Transverse colon (tissue), 4 donors: Measurements from ENCODE around the gene VAMP8. TPM values are rescaled to one million over a fixed set of nuclear protein-coding genes. Genes with fewer than 3 reads are reported as not detected.

Source experiments
- DNase-seq: peaks from one replicate; pipeline ENCODE4 v3.0.0-alpha.2; 2019
- H3K27ac ChIP-seq, 4 donors: fragments of 200-600 bp; sonication (generic); 2 replicates each; pipeline ENCODE4 v1.5.1; 2016 to 2018; ENCODE audit warnings: inconsistent platforms in 4 of 4
- H3K27me3 ChIP-seq: fragments of 200-600 bp; sonication (generic); 2 replicates; pipeline ENCODE4 v1.5.1; 2017; ENCODE audit warnings: inconsistent platforms
- H3K36me3 ChIP-seq, 4 donors: fragments of 200-600 bp; sonication (generic); 2 replicates each; pipeline ENCODE4 v1.5.1; 2017 to 2019; ENCODE audit warnings: inconsistent platforms in 4 of 4
- H3K4me1 ChIP-seq, 4 donors: fragments of 200-600 bp; sonication (generic); 2 replicates each; pipeline ENCODE4 v1.5.1; 2017 to 2020; ENCODE audit warnings: inconsistent platforms in 4 of 4
- H3K4me3 ChIP-seq, 4 donors: fragments of 200-600 bp; sonication (generic); 1 replicate in 1 of 4; 2 replicates in 3 of 4; pipeline versions ENCODE4 v1.5.1 to v1.6.1; 2017 to 2019; ENCODE audit warnings: inconsistent platforms in 4 of 4
- H3K9me3 ChIP-seq, 2 donors: fragments of 200-600 bp; sonication (generic); 2 replicates each; pipeline ENCODE4 v1.5.1; 2017 to 2019; ENCODE audit warnings: inconsistent platforms in 2 of 2
- CTCF ChIP-seq, 5 experiments: fragments of 200-600 bp in 3 of 5; fragments of 450-650 bp in 2 of 5; sonication (generic) in 3 of 5; IDR thresholded peaks; 1 replicate in 2 of 5; 2 replicates in 3 of 5; pipeline ENCODE4 v1.5.1; 2016 to 2017; ENCODE audit warnings: antibody characterized with exemption in 5 of 5, inconsistent platforms in 3 of 5, mild to moderate bottlenecking in 2 of 5, moderate library complexity in 1 of 5
- EP300 ChIP-seq: sonication (generic); formaldehyde crosslinking; IDR thresholded peaks from one replicate; pipeline ENCODE4 v1.6.1; 2017; ENCODE audit warnings: antibody characterized with exemption, low read depth
- POLR2A ChIP-seq: fragments of 450-650 bp; IDR thresholded peaks from one replicate; pipeline ENCODE4 v1.6.1; 2016; ENCODE audit warnings: antibody characterized with exemption, mild to moderate bottlenecking, moderate library complexity
- POLR2AphosphoS5 ChIP-seq, 3 donors: sonication (generic); formaldehyde crosslinking; IDR thresholded peaks; one replicate each; pipeline ENCODE4 v1.6.1; 2016; ENCODE audit warnings: antibody characterized with exemption in 3 of 3
- WGBS, 2 donors: methylation state at CpG; one replicate each; pipeline ENCODE4 v1.1.5; 2018; ENCODE audit warnings: low coverage in 1 of 2; 5-methylcytosine and 5-hydroxymethylcytosine counted together
- in situ Hi-C, 4 donors: fragments of 200-750 bp; cut with MboI; loops; one replicate each; pipeline versions ENCODE4 v1.15.0 to v1.15.1; 2017; ENCODE audit warnings: low sequenced_read_pairs in 3 of 4, low pct_ligation_motif_present in 1 of 4, low pct_unique_long_range_greater_than_20kb in 1 of 4
- intact Hi-C: fragments of 100-400 bp; cut with DNase I; formaldehyde crosslinking; loops from one replicate; pipeline ENCODE4 v1.15.1; 2023; ENCODE audit warnings: low total_unique reads
- total RNA-seq, 4 donors: library from RNA; depleted of rRNA; stranded (reverse); fragments of >200 nt; gene quantifications; one replicate each; pipeline ENCODE4 v1.1.0, GENCODE V29; 2016

VAMP8 gene
- total RNA-seq, 4 donors from 2014 or later = 10.5 to 186 (median 147) TPM

GRCh38 chr2:85549095-85549494, 28.3 kb upstream of the VAMP8 start:
- peak overlapping the region; percentile 9 to 40 (median 35) for H3K27ac ChIP-seq
- in situ Hi-C loops (loop anchor here in 1 of 4 donors (5.0 kb wide), 1 partner anchor 127 kb away; no protein-coding TSS in a partner anchor), intact Hi-C loops (no loop called here)
- H3K4me1 ChIP-seq = peaks cover 0 to 8% (median 0%) of the 10 kb centered on the region in 4 donors
- DNase-seq = no peak
- peaks cover 0 to 30% (median 15%) of the 10 kb centered on the region in 4 donors for H3K36me3 ChIP-seq
- H3K27me3 ChIP-seq = no peaks in the 10 kb centered on the region
- H3K9me3 ChIP-seq = no peaks in the 10 kb centered on the region
- TF ChIP-seq EP300 (no peak), POLR2AphosphoS5 (IDR thresholded peaks at IDR 0.05) (no peak)
- 92 to 94% methylated on average over 7 to 10 of the region's 10 CpGs for WGBS, 2 donors
- no peak overlapping the region for H3K4me3 ChIP-seq

GRCh38 chr2:85549826-85550225, 27.6 kb upstream of the VAMP8 start:
- H3K4me3 ChIP-seq = no peak overlapping the region
- in situ Hi-C loops = loop anchor here in 3 of 4 donors (5.0 kb wide), 1 partner anchor 128 kb away; no protein-coding TSS in a partner anchor
- intact Hi-C loops = no loop called here
- WGBS, 2 donors = 53% methylated on average over 4 of the region's 4 CpGs; no CpG with 5 or more reads in 1 of the 2 donors
- no peaks in the 10 kb centered on the region for H3K9me3 ChIP-seq
- peak in 1 of 3 donors; percentile 19 for TF ChIP-seq POLR2AphosphoS5 (IDR thresholded peaks at IDR 0.05)
- no peak for TF ChIP-seq CTCF (IDR thresholded peaks at IDR 0.05)
- no peak for DNase-seq
- H3K27ac ChIP-seq = peak overlapping the region; percentile 40 to 52 (median 48)
- peaks cover 0 to 31% (median 11%) of the 10 kb centered on the region in 4 donors for H3K36me3 ChIP-seq
- no peaks in the 10 kb centered on the region for H3K27me3 ChIP-seq
- peaks cover 0 to under 1% (median 0%) of the 10 kb centered on the region in 4 donors for H3K4me1 ChIP-seq

GRCh38 chr2:85550486-85550885, 26.9 kb upstream of the VAMP8 start:
- no peak for TF ChIP-seq POLR2AphosphoS5 (IDR thresholded peaks at IDR 0.05)
- TF ChIP-seq EP300 = no peak
- TF ChIP-seq CTCF (IDR thresholded peaks at IDR 0.05) = no peak
- TF ChIP-seq POLR2A = no peak
- Histone ChIP-seq H3K9me3 (no peaks in the 10 kb centered on the region), H3K27me3 (no peaks in the 10 kb centered on the region), H3K4me3 (no peak overlapping the region), H3K36me3 (peaks cover 0 to 31% (median 12%) of the 10 kb centered on the region in 4 donors), H3K4me1 (no peaks in the 10 kb centered on the region), H3K27ac (peak overlapping the region; percentile 40 to 52 (median 48))
- WGBS, 2 donors = 84 to 87% methylated on average over 7 to 10 of the region's 10 CpGs
- in situ Hi-C loops = loop anchor here in 2 of 4 donors (5.0 kb wide), 1 partner anchor 128 kb away; no protein-coding TSS in a partner anchor
- no peak for DNase-seq
- intact Hi-C loops = no loop called here

GRCh38 chr2:85551698-85552678, 25.4 kb upstream of the VAMP8 start:
- DNase-seq = peak; percentile 91
- Histone ChIP-seq H3K4me3 (no peak overlapping the region), H3K27me3 (no peaks in the 10 kb centered on the region), H3K4me1 (no peaks in the 10 kb centered on the region), H3K9me3 (no peaks in the 10 kb centered on the region), H3K36me3 (peaks cover 0 to 21% (median 10%) of the 10 kb centered on the region in 4 donors), H3K27ac (no peak overlapping the region)
- intact Hi-C loops (loop anchor here (2.0 kb wide), 1 partner anchor 131 kb away; no protein-coding TSS in a partner anchor), in situ Hi-C loops (loop anchor here in 2 of 4 donors (5.0 kb wide), 1 partner anchor 130 kb away; no protein-coding TSS in a partner anchor)
- TF ChIP-seq CTCF (IDR thresholded peaks at IDR 0.05) (peak; percentile 89 to 97 (median 90)), POLR2AphosphoS5 (IDR thresholded peaks at IDR 0.05) (no peak)
- WGBS, 2 donors = 72 to 81% methylated on average over 4 to 9 of the region's 9 CpGs
